HepG2 (cell line): Measurements from ENCODE around the gene TRIM7. TPM values are rescaled to one million over a fixed set of nuclear protein-coding genes. Genes with fewer than 3 reads are reported as not detected.

Experiments used
- CBX5 ChIP-seq: sonication (generic); formaldehyde crosslinking; IDR thresholded peaks from 2 replicates; pipeline ENCODE4 v1.4.0; 2020; ENCODE audit warnings: missing genetic modification reagents, borderline replicate concordance
- CREB3 ChIP-seq: sonication (generic); formaldehyde crosslinking; IDR thresholded peaks from 2 replicates; pipeline ENCODE4 v1.5.0; 2020; ENCODE audit warnings: missing genetic modification reagents
- EEA1 ChIP-seq: sonication (generic); formaldehyde crosslinking; IDR thresholded peaks from 2 replicates; pipeline ENCODE4 v1.5.1; 2020; ENCODE audit warnings: mild to moderate bottlenecking, missing genetic modification reagents, borderline replicate concordance
- MTERF4 ChIP-seq: sonication (generic); formaldehyde crosslinking; IDR thresholded peaks from 2 replicates; pipeline ENCODE4 v1.8.0; 2023; ENCODE audit warnings: mild to moderate bottlenecking, missing genetic modification reagents
- MXD4 ChIP-seq: IDR thresholded peaks from 2 replicates; pipeline ENCODE4 v1.6.1; 2016; ENCODE audit warnings: mild to moderate bottlenecking, missing biosample characterization, missing genetic modification reagents
- NFKBIZ ChIP-seq: IDR thresholded peaks from 2 replicates; pipeline ENCODE4 v1.6.1; 2018; ENCODE audit warnings: missing genetic modification reagents, missing compliant biosample characterization
- ONECUT2 ChIP-seq: sonication (generic); formaldehyde crosslinking; IDR thresholded peaks from 2 replicates; pipeline ENCODE4 v1.4.0; 2020; ENCODE audit warnings: missing genetic modification reagents
- PHF21A ChIP-seq: sonication (generic); formaldehyde crosslinking; IDR thresholded peaks from 2 replicates; pipeline ENCODE4 v1.5.0; 2020; ENCODE audit warnings: mild to moderate bottlenecking, missing genetic modification reagents
- SMAD9 ChIP-seq: sonication (generic); formaldehyde crosslinking; IDR thresholded peaks from 2 replicates; pipeline ENCODE4 v1.5.1; 2020; ENCODE audit warnings: mild to moderate bottlenecking, missing genetic modification reagents
- SMARCE1 ChIP-seq: fragments of 450-650 bp; IDR thresholded peaks from 2 replicates; pipeline ENCODE4 v1.6.1; 2017; ENCODE audit warnings: borderline replicate concordance
- SP5 ChIP-seq: IDR thresholded peaks from 2 replicates; pipeline ENCODE4 v1.6.1; 2016; ENCODE audit warnings: low read depth, borderline replicate concordance
- ZC3H13 ChIP-seq: sonication (generic); formaldehyde crosslinking; IDR thresholded peaks from 2 replicates; pipeline ENCODE4 v1.8.1; 2023; ENCODE audit warnings: mild to moderate bottlenecking, missing genetic modification reagents, moderate library complexity
- ZFP36 ChIP-seq: fragments of 150-350 bp; IDR thresholded peaks from 2 replicates; pipeline ENCODE4 v1.6.1; 2018; ENCODE audit warnings: borderline replicate concordance, low read length, low read depth; ENCODE audit not compliant: partially characterized antibody
- ZNF232 ChIP-seq: sonication (generic); formaldehyde crosslinking; IDR thresholded peaks from 2 replicates; pipeline ENCODE4 v1.4.0; 2020; ENCODE audit warnings: missing genetic modification reagents, borderline replicate concordance
- ZNF260 ChIP-seq: sonication (generic); formaldehyde crosslinking; IDR thresholded peaks from 2 replicates; pipeline ENCODE4 v1.4.0; 2020; ENCODE audit warnings: missing genetic modification reagents, low read depth, mild to moderate bottlenecking, borderline replicate concordance
- ZNF343 ChIP-seq: sonication (generic); formaldehyde crosslinking; IDR thresholded peaks from 2 replicates; pipeline ENCODE4 v1.4.0; 2020; ENCODE audit warnings: mild to moderate bottlenecking, missing genetic modification reagents
- ZNF501 ChIP-seq: sonication (generic); formaldehyde crosslinking; IDR thresholded peaks from 2 replicates; pipeline ENCODE4 v1.5.1; 2020; ENCODE audit warnings: mild to moderate bottlenecking, moderate library complexity, missing genetic modification reagents
- ZNF510 ChIP-seq: sonication (generic); formaldehyde crosslinking; IDR thresholded peaks from 2 replicates; pipeline ENCODE4 v1.4.0; 2020; ENCODE audit warnings: low read depth, mild to moderate bottlenecking, missing genetic modification reagents
- ZNF841 ChIP-seq: sonication (generic); formaldehyde crosslinking; IDR thresholded peaks from 2 replicates; pipeline ENCODE4 v1.8.1; 2023; ENCODE audit warnings: missing genetic modification reagents, borderline replicate concordance
- polyA plus RNA-seq, 8 experiments: library from polyadenylated mRNA; depleted of rRNA in 3 of 8; stranded (reverse) in 7 of 8; unstranded in 1 of 8; fragments of >200 nt; fragmentation: Illumina TruSeq in 4 of 8; extraction: Trizol in 4 of 8; gene quantifications; 2 replicates each; pipeline versions ENCODE4 v1.2.1 to v1.2.3, GENCODE V29; 2011 to 2016; ENCODE audit warnings: low read depth in 4 of 8, missing spikeins in 1 of 8, mixed read lengths in 1 of 8; ENCODE audit not compliant: insufficient read depth in 1 of 8
- total RNA-seq, 5 experiments: library from RNA; depleted of rRNA; stranded (reverse); fragments of >200 nt; fragmentation: Illumina TruSeq; extraction: Trizol; gene quantifications; 2 replicates each; pipeline ENCODE4 v1.2.3, GENCODE V29; 2016; ENCODE audit warnings: low read depth in 1 of 5
- TF ChIP-seq, protein P1 (sequence below): sonication (generic); formaldehyde crosslinking; IDR thresholded peaks from 2 replicates; pipeline ENCODE4 v1.5.0; 2020; ENCODE audit warnings: missing genetic modification reagents

TRIM7 gene
- total and polyA plus RNA-seq, 2 of the 13 experiments (the other 11 are each of a cell fraction or from before 2014, with no cell fraction given) = 0.13 TPM; not detected in 1

GRCh38 chr5:181246276-181247049 is 41.5 kb upstream of the TRIM7 start (continued):
- TF ChIP-seq, protein P1, sequence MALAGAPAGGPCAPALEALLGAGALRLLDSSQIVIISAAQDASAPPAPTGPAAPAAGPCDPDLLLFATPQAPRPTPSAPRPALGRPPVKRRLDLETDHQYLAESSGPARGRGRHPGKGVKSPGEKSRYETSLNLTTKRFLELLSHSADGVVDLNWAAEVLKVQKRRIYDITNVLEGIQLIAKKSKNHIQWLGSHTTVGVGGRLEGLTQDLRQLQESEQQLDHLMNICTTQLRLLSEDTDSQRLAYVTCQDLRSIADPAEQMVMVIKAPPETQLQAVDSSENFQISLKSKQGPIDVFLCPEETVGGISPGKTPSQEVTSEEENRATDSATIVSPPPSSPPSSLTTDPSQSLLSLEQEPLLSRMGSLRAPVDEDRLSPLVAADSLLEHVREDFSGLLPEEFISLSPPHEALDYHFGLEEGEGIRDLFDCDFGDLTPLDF = peak; percentile 62
- peak; percentile 84 for TF ChIP-seq ZNF501
- TF ChIP-seq ZFP36 = no peak
- TF ChIP-seq SMARCE1 = no peak
- peak; percentile 49; the same call in 1 of the 2 replicates for TF ChIP-seq EEA1 (CRISPR knock-in tag)
- TF ChIP-seq SP5 (CRISPR knock-in tag) = peak; percentile 73
- TF ChIP-seq NFKBIZ (CRISPR knock-in tag) = no peak
- TF ChIP-seq CBX5 (CRISPR knock-in tag) = no peak
- TF ChIP-seq MTERF4 = no peak
- no peak; the same call in 1 of the 2 replicates for TF ChIP-seq ZNF510 (CRISPR knock-in tag)
- no peak for TF ChIP-seq SMAD9 (CRISPR knock-in tag)
- TF ChIP-seq CREB3 (CRISPR knock-in tag) = no peak
- no peak for TF ChIP-seq ZNF841 (CRISPR knock-in tag)
- TF ChIP-seq ZNF232 (CRISPR knock-in tag) = no peak; the same call in 1 of the 2 replicates
- TF ChIP-seq ZC3H13 (CRISPR knock-in tag) = 0 out of 2 replicates have a peak, but pooled peaks have one; percentile 12
- no peak for TF ChIP-seq ONECUT2 (CRISPR knock-in tag)
- TF ChIP-seq ZNF260 = no peak
- TF ChIP-seq MXD4 (CRISPR knock-in tag) = no peak
- TF ChIP-seq PHF21A (CRISPR knock-in tag) = peak; percentile 66; the same call in 1 of the 2 replicates
- peak; percentile 61; the same call in 1 of the 2 replicates for TF ChIP-seq ZNF343 (CRISPR knock-in tag)
